HG02884 (cell line): ENCODE data around the gene MRPL51.
"Not testable (repeated sequence)": the region's sequence is repeated elsewhere in the genome, so short reads cannot be mapped to it uniquely, and the experiment has no call there.

ENCODE experiments used
- ATAC-seq: cut with Tn5 transposase; IDR thresholded peaks from one replicate; pipeline ENCODE4 v1.9.1; 2021; ENCODE audit warnings: mild to moderate bottlenecking, moderate library complexity; ENCODE audit not compliant: unreplicated experiment

The MRPL51 gene

DNA sequence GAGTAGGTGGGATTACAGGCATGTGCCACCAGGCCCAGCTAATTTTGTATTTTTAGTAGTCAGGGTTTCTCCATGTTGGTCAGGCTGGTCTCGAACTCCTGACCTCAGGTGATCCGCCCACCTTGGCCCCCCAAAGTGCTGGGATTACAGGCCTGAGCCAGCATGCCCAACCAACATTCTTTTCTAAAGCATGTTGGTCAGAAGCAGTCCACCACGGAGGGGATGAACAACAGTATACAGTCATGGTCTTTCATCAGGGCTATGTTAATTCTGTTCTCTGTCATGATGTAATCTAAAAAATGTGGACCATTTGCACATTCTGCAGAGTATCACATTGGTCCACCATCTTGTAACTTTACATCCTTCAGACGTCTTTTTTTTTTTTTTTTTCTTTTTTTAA lies 3.6 kb downstream of the MRPL51 start:
- ATAC-seq = no peak

DNA sequence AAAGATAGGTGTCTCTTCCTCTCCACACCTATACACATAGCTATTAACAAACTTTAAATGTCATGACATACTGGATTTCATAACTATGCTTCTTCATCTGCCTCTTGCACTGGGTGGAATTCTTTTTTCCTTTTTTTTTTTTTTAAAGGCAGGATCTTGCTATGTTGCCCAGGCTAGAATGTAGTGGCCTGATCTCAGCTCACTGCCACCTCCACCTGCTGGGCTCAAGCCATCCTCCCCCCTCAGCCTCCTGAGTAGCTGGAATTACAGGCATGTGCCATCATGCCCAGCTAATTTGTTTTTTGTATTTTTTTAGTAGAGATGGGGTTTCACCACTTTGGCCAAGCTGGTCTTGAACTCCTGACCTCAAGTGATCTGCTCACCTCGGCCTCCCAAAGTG lies 4.8 kb downstream of the MRPL51 start:
- ATAC-seq = no peak

DNA sequence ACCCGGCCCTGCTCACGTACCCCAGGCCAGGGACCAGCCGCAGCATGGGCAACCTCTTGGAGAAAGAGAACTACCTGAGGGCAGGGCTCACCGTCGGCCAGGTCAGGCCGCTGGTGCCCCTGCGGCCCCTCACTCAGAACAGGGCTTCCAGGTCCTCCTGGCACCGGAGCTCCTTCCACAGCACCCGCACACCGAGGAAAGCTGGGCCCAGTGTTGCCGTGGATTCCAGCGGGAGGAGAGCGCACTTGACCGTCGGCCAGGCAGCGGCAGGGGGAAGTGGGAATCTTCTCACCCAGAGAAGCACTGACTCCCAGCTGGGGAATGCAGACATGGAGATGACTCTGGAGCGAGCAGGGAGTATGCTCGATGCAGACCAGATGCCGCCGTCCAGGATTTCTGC lies 14.6 kb downstream of the MRPL51 start:
- ATAC-seq = no peak

- not testable (repeated sequence) for ATAC-seq
Measured at GRCh38 chr12:6477601-6478377, 15.3 kb downstream of the MRPL51 start.

DNA sequence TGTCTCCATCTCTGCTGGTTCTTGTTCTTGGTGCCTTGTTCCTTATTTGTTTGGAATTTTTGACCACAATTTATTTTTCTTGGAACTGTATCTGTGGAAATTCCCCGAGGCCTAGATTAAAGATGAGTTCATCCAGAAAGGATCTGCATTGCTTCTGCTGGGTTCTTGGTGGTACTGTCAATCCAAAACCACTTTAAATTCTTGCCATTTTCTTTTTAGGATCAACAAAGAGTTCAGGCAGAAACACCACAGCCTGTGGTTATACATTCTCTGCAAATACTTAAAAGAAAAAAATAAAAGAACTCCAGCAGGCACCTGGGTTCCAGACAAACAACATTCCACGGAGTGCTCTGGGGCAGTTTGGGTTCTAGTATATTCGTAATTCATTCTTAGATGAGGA lies 16.6 kb downstream of the MRPL51 start:
- ATAC-seq = no peak

- ATAC-seq = not testable (repeated sequence)
Measured at GRCh38 chr12:6475233-6475975, 17.7 kb downstream of the MRPL51 start.

- no peak for ATAC-seq
Measured at GRCh38 chr12:6472491-6472890, 20.6 kb downstream of the MRPL51 start.

DNA sequence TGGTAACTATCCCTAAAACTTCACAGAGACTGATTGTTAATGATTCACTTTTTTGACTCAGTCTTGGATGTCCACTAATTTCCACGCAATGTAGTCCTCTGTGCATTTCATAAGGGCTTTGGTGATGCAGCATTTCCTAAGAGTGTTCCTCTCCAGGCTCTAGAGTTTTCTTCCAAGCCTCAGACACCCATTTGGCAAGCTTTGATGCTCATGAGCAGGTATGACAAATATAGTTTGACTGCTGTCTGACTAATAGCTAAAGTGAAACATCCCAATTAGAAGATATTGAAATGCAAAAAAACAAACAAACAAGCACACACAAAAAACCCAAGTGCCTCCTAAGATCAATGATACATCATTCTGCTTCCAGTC lies 21.1 kb downstream of the MRPL51 start:
- no peak for ATAC-seq

DNA sequence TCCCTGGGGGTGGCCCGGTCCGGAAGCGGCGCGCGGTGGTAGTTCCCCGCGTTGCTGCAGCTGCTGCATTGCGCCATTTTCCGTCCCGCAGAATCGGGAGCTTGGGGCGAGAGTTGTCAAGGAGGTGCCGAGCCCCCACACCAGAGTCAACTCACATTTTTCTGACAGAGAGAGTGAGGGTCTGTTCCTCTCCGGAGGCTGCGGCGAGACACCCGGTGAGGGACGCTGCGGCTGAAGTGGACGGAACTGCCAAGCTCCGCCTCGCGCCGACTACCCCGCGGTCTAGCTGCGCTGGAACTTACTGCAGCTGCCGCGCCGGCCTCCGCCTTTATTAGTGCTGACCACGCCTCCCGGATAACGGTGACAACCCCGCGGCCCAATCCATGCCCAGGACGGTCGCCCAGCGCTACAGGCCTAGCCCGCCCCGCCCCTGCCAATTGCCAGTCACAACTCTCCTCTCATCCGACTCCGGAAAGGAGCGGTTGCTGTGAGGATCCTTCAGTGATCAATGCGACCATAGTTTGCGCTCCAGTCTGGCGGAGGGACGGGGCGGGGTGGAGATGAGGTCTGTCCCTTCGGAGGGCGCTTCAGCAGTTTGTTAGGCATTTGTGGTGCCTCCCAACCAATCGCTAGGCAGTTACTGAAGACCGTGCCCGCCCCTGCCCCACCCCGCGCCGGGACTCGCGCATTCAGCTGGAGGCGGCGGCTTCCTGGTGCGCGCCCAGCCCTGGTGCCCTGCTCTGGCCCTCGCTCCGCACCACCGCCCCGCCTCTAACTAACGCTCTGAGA lies 22.5 kb downstream of the MRPL51 start, which contains the start of gene VAMP1:
Gene VAMP1, minus strand, starts transcription at position 303 of the 789 bp plus-strand sequence. Its CDS starts 146 bp downstream, at position 157.
- peak; percentile 88 for ATAC-seq

DNA sequence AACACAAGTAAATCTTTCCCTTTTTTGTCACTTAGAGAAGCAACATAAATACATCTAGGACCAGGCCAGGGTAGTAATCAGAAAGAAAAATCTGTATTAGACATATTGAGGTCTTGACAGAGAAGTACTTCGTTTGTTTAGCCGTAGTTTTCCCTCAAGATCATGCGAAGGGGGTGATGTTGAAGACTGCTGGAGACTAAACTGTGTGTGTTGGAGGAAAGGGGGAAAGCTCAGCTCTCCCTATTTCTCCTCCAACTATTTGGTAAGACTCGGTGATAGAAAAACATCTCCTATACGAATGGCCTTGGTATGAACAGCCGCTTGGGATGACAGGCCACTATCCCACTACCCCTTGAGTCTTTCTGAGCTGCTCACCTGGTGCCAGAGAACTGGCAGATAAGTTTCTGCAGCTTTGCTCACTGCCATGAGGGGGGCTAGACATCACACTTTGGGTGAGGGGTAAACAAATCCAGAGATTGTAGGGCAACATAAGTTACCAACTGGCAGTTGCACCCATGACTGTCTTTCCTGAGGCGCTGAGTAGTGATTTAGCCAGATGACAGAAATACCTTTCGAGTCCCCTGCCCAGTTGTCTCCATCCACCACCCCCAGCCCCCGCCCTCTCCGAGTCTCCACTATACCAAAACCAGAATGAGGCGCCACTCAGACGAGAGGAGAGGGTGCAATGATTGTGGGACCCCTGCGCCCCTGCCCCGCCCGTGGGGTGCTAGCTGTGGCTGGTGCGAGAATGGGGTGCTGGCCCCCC lies 23.3 kb downstream of the MRPL51 start:
- no peak for ATAC-seq

- ATAC-seq = no peak
Measured at GRCh38 chr12:6469092-6469491, 24.0 kb downstream of the MRPL51 start.

GRCh38 chr12:6468283-6468575 lies 24.8 kb downstream of the MRPL51 start:
- ATAC-seq = no peak

DNA sequence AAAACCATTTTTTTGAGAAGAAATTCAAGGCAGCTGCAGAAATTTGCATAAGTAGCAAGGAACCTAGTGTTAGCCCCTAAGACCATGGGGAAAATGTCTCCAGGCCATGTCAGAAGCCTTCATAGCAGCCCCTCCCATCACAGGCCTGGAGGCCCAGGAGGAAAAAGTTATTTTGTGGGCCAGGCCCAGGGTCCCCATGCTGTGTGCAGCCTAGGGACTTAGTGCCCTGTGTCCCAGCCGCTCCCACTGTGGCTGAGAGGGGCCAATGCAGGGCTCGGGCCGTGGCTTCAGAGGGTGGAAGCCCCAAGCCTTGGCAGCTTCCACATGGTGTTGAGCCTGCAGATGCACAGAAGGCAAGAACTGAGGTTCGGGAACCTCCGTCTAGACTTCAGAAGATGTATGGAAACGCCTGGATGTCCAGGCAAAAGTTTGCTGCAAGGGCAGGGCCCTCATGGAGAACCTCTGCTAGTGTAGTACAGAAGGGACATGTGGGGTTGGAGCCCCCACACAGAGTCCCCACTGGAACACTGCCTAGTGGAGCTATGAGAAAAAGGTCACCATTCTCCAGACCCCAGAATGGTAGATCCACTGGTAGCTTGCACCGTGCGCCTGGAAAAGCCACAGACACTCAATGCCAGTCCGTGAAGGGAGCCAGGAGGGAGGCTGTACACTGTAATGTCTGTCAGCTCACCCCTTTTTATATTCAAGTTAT lies 25.3 kb downstream of the MRPL51 start:
- not testable (repeated sequence) for ATAC-seq

DNA sequence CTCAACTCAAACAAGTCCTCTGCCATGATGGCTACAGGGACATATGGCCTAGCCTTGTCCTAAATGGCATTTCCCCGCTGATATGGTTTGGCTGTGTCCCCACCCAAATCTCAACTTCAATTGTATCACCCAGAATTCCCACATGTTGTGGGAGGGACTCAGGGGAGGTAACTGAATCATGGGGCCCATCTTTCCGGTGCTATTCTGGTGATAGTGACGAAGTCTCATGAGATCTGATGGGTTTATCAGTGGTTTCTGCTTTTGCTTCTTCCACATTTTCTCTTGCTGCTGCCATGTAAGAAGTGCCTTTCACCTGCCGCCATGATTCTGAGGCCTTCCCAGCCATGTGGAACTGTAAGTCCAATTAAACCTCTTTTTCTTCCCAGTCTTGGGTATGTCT lies 26.3 kb downstream of the MRPL51 start:
- not testable (repeated sequence) for ATAC-seq

- no peak for ATAC-seq
Measured at GRCh38 chr12:6466184-6466573, 26.9 kb downstream of the MRPL51 start.

DNA sequence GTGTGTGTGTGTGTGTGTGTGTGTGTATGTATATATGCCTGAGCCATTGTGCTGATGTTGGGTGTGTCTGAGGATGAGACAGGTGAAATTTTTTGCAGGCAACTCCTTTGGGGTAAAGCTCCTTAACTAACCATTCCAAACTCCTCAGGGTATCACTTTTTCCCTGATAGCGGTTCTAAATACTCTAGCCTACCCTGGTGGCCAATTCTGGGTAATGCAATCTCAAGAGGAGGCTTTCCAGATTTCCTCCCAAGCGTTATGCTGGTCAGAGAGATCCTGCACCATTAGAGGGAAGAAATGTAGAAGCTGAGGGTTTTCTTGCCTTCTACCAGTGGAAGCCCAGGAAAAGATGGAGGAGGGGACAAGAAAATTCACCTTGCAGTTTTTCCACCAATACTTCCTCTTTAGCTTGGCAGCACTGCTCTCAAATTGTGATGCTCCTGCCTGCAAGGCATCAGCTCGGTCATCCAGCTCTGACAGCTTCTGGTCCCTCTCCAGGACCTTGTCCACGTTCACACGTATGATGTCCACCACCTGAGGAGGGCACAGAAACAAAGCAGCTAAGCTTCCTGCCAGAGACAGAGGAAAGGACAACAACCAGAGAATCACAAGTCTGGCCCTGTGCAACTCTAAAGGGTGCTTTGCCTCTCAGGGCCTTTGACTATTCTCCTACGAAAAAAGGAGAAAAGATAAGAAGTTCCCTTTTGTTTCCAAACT lies 27.4 kb downstream of the MRPL51 start:
- no peak for ATAC-seq

DNA sequence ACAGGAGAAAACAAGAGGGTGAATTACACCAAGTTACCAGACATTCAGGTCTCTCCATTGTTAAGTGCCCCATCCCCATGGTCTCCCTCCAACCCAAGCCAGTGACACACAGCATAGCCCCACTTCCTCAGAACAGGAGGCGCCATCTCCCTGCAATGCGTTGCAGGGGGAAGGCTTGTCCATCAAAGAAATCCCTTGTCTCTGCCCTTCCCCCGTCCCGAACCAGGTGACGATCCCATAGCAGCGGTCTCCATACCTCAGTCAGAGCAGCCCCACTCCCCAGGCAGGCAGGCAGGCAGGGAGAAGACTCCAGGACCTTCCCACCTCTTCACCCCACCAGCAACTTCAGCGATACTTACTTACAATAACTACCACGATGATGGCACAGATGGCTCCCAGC lies 28.5 kb downstream of the MRPL51 start:
- no peak for ATAC-seq

- ATAC-seq = no peak
Measured at GRCh38 chr12:6463858-6464257, 29.2 kb downstream of the MRPL51 start.

GRCh38 chr12:6463216-6463615 lies 29.8 kb downstream of the MRPL51 start:
- no peak for ATAC-seq
